Activated naive CD4-positive, alpha-beta T cell treated with anti-CD3 and anti-CD28 coated beads, Interleukin-2, amount 10 ng/mL, durations not matched to agents 7 days and 5 days (primary cell): Measurements from ENCODE around the gene SOBP.

ENCODE experiments used
- CTCF ChIA-PET: fragments of 350-600 bp; sonication (Branson Sonifier 250); formaldehyde crosslinking; loops from one replicate; lab custom pipeline; 2021; ENCODE audit warnings: antibody characterized with exemption; lab: Charles Lee
- DNase-seq: peaks from one replicate; pipeline ENCODE4 v3.0.0-alpha.2; 2020
- H3K27ac Mint-ChIP-seq: one replicate; pipeline ENCODE4 v1.8.0; 2021; ENCODE audit warnings: mild to moderate bottlenecking, moderate library complexity, mixed read lengths
- H3K27me3 Mint-ChIP-seq: one replicate; pipeline ENCODE4 v1.8.0; 2021; ENCODE audit warnings: mild to moderate bottlenecking, mixed read lengths
- H3K36me3 Mint-ChIP-seq: one replicate; pipeline ENCODE4 v1.8.0; 2021; ENCODE audit warnings: mixed read lengths
- H3K4me1 Mint-ChIP-seq: one replicate; pipeline ENCODE4 v1.8.0; 2021; ENCODE audit warnings: mixed read lengths
- H3K4me3 Mint-ChIP-seq: one replicate; pipeline ENCODE4 v1.8.0; 2021; ENCODE audit warnings: mild to moderate bottlenecking, moderate library complexity, mixed read lengths
- H3K9me3 Mint-ChIP-seq: one replicate; pipeline ENCODE4 v1.8.0; 2021; ENCODE audit warnings: mixed read lengths

The SOBP gene

GRCh38 chr6:107624050-107624449 is 134.1 kb downstream of the SOBP start:
- no peak for DNase-seq
- CTCF ChIA-PET: no interaction called here
- no peaks in the 10 kb centered on the region for H3K36me3 Mint-ChIP-seq
- peaks cover 23% of the 10 kb centered on the region for H3K27me3 Mint-ChIP-seq
- peaks cover 20% of the 10 kb centered on the region for H3K4me1 Mint-ChIP-seq
- no peaks in the 10 kb centered on the region for H3K9me3 Mint-ChIP-seq
- no peak overlapping the region for H3K27ac Mint-ChIP-seq
- no peak overlapping the region for H3K4me3 Mint-ChIP-seq

GRCh38 chr6:107624541-107624940 is 134.6 kb downstream of the SOBP start:
- Mint-ChIP-seq H3K27me3 (peaks cover 26% of the 10 kb centered on the region), H3K9me3 (no peaks in the 10 kb centered on the region)

GRCh38 chr6:107625264-107625663 is 135.3 kb downstream of the SOBP start:
- Mint-ChIP-seq H3K27me3 (peaks cover 30% of the 10 kb centered on the region), H3K9me3 (no peaks in the 10 kb centered on the region), H3K27ac (no peak overlapping the region), H3K4me1 (peaks cover 13% of the 10 kb centered on the region), H3K4me3 (no peak overlapping the region), H3K36me3 (no peaks in the 10 kb centered on the region)
- CTCF ChIA-PET: interaction anchor here (0.6 kb wide), 1 partner anchor 24 kb away, joined by 4 read pairs; no protein-coding TSS in a partner anchor
- DNase-seq: no peak

More at GRCh38 chr6:107624541-107624940, 134.6 kb downstream of the SOBP start:
- Mint-ChIP-seq H3K4me3 (no peak overlapping the region), H3K4me1 (peaks cover 16% of the 10 kb centered on the region), H3K27ac (no peak overlapping the region), H3K36me3 (no peaks in the 10 kb centered on the region)
- DNase-seq: no peak
- CTCF ChIA-PET: no interaction called here

- no peaks in the 10 kb centered on the region for H3K9me3 Mint-ChIP-seq
- no peak overlapping the region for H3K4me3 Mint-ChIP-seq
- CTCF ChIA-PET: no interaction called here
- no peak overlapping the region for H3K27ac Mint-ChIP-seq
- no peak for DNase-seq
- H3K4me1 Mint-ChIP-seq: no peaks in the 10 kb centered on the region
- peaks cover 36% of the 10 kb centered on the region for H3K27me3 Mint-ChIP-seq
- H3K36me3 Mint-ChIP-seq: no peaks in the 10 kb centered on the region
Measured at GRCh38 chr6:107626645-107627044, 136.7 kb downstream of the SOBP start.

- H3K9me3 Mint-ChIP-seq: no peaks in the 10 kb centered on the region
- H3K27ac Mint-ChIP-seq: no peak overlapping the region
- CTCF ChIA-PET: interaction anchor here (1.6 kb wide), 1 partner anchor 27 kb away, joined by 3 read pairs; no protein-coding TSS in a partner anchor
- peaks cover 43% of the 10 kb centered on the region for H3K27me3 Mint-ChIP-seq
- no peaks in the 10 kb centered on the region for H3K36me3 Mint-ChIP-seq
- H3K4me3 Mint-ChIP-seq: no peak overlapping the region
- no peaks in the 10 kb centered on the region for H3K4me1 Mint-ChIP-seq
- no peak for DNase-seq
Measured at GRCh38 chr6:107627969-107628368, 138.1 kb downstream of the SOBP start.

- no peak for DNase-seq
- Mint-ChIP-seq H3K4me3 (no peak overlapping the region), H3K4me1 (peaks cover 5% of the 10 kb centered on the region), H3K36me3 (no peaks in the 10 kb centered on the region), H3K27me3 (peaks cover 51% of the 10 kb centered on the region), H3K9me3 (no peaks in the 10 kb centered on the region), H3K27ac (no peak overlapping the region)
- CTCF ChIA-PET: interaction anchor here (0.6 to 1.2 kb wide), 4 partner anchors 21 to 863 kb away, joined by 3 to 4 read pairs (median 4); no protein-coding TSS in a partner anchor
Measured at GRCh38 chr6:107628878-107629277, 139.0 kb downstream of the SOBP start.

GRCh38 chr6:107629548-107630129 is 139.7 kb downstream of the SOBP start:
- CTCF ChIA-PET: interaction anchor here (0.6 to 1.2 kb wide), 3 partner anchors 22 to 491 kb away, joined by 3 to 4 read pairs (median 4); no protein-coding TSS in a partner anchor
- Mint-ChIP-seq H3K4me3 (no peak overlapping the region), H3K4me1 (peaks cover 7% of the 10 kb centered on the region), H3K27ac (no peak overlapping the region), H3K9me3 (no peaks in the 10 kb centered on the region), H3K36me3 (no peaks in the 10 kb centered on the region), H3K27me3 (peaks cover 59% of the 10 kb centered on the region)
- DNase-seq: no peak

- peaks cover 62% of the 10 kb centered on the region for H3K27me3 Mint-ChIP-seq
- no peak overlapping the region for H3K4me3 Mint-ChIP-seq
- H3K9me3 Mint-ChIP-seq: no peaks in the 10 kb centered on the region
- CTCF ChIA-PET: no interaction called here
- DNase-seq: no peak
- H3K36me3 Mint-ChIP-seq: no peaks in the 10 kb centered on the region
- H3K4me1 Mint-ChIP-seq: peaks cover 7% of the 10 kb centered on the region
- H3K27ac Mint-ChIP-seq: no peak overlapping the region
Measured at GRCh38 chr6:107630348-107630977, 140.5 kb downstream of the SOBP start.

GRCh38 chr6:107632381-107633136 is 142.6 kb downstream of the SOBP start:
- no peak overlapping the region for H3K27ac Mint-ChIP-seq
- H3K27me3 Mint-ChIP-seq: peaks cover 76% of the 10 kb centered on the region
- CTCF ChIA-PET: interaction anchor here (0.7 to 0.9 kb wide), 2 partner anchors 23 to 234 kb away, joined by 3 to 4 read pairs; no protein-coding TSS in a partner anchor
- no peaks in the 10 kb centered on the region for H3K9me3 Mint-ChIP-seq
- no peak overlapping the region for H3K4me3 Mint-ChIP-seq
- no peaks in the 10 kb centered on the region for H3K36me3 Mint-ChIP-seq
- DNase-seq: no peak
- peaks cover 7% of the 10 kb centered on the region for H3K4me1 Mint-ChIP-seq

GRCh38 chr6:107633680-107634323 is 143.9 kb downstream of the SOBP start:
- H3K9me3 Mint-ChIP-seq: no peaks in the 10 kb centered on the region
- H3K4me1 Mint-ChIP-seq: peaks cover 7% of the 10 kb centered on the region
- no peak for DNase-seq
- CTCF ChIA-PET: interaction anchor here (0.6 kb wide), 1 partner anchor 323 kb away, joined by 3 read pairs; no protein-coding TSS in a partner anchor
- no peaks in the 10 kb centered on the region for H3K36me3 Mint-ChIP-seq
- H3K27ac Mint-ChIP-seq: no peak overlapping the region
- peak overlapping the region; percentile 58 for H3K4me3 Mint-ChIP-seq
- peaks cover 76% of the 10 kb centered on the region for H3K27me3 Mint-ChIP-seq

GRCh38 chr6:107634324-107635056 is 144.6 kb downstream of the SOBP start:
- Mint-ChIP-seq H3K9me3 (no peaks in the 10 kb centered on the region), H3K4me1 (peaks cover 7% of the 10 kb centered on the region), H3K4me3 (peak overlapping the region; percentile 58), H3K27me3 (peaks cover 80% of the 10 kb centered on the region), H3K36me3 (no peaks in the 10 kb centered on the region), H3K27ac (no peak overlapping the region)
- DNase-seq: peak; percentile 27
- CTCF ChIA-PET: no interaction called here

GRCh38 chr6:107635057-107635515 is 145.2 kb downstream of the SOBP start:
- CTCF ChIA-PET: no interaction called here
- no peak overlapping the region for H3K27ac Mint-ChIP-seq
- H3K36me3 Mint-ChIP-seq: no peaks in the 10 kb centered on the region
- no peaks in the 10 kb centered on the region for H3K9me3 Mint-ChIP-seq
- H3K27me3 Mint-ChIP-seq: peaks cover 81% of the 10 kb centered on the region
- H3K4me3 Mint-ChIP-seq: no peak overlapping the region
- DNase-seq: no peak
- peaks cover 7% of the 10 kb centered on the region for H3K4me1 Mint-ChIP-seq

GRCh38 chr6:107636486-107636885 is 146.6 kb downstream of the SOBP start:
- no peak overlapping the region for H3K27ac Mint-ChIP-seq
- H3K4me3 Mint-ChIP-seq: no peak overlapping the region
- no peaks in the 10 kb centered on the region for H3K9me3 Mint-ChIP-seq
- peaks cover 7% of the 10 kb centered on the region for H3K4me1 Mint-ChIP-seq
- peaks cover 91% of the 10 kb centered on the region for H3K27me3 Mint-ChIP-seq
- no peak for DNase-seq
- CTCF ChIA-PET: interaction anchor here (0.9 kb wide), 1 partner anchor 11 kb away, joined by 3 read pairs; no protein-coding TSS in a partner anchor
- H3K36me3 Mint-ChIP-seq: no peaks in the 10 kb centered on the region
